Kidney epithelial cell (primary cell): ENCODE results near the gene CAMK2D. TPM values are rescaled to one million over a fixed set of nuclear protein-coding genes. Genes with fewer than 3 reads are reported as not detected.

Experiments
- DNase-seq: peaks from one replicate; pipeline ENCODE4 v3.0.0-alpha.2; 2010; ENCODE audit warnings: low read depth
- H3K27me3 ChIP-seq: 2 replicates; pipeline ENCODE4 v1.6.0; 2011; ENCODE audit warnings: low read length; ENCODE audit not compliant: control insufficient read depth, insufficient read depth
- H3K36me3 ChIP-seq: 2 replicates; pipeline ENCODE4 v1.5.1; 2011; ENCODE audit warnings: low read length; ENCODE audit not compliant: control insufficient read depth, insufficient read depth
- H3K4me3 ChIP-seq: 2 replicates; pipeline ENCODE4 v1.5.1; 2011; ENCODE audit warnings: low read depth, mild to moderate bottlenecking, control low read depth, low read length
- CTCF ChIP-seq: IDR thresholded peaks from 2 replicates; pipeline ENCODE4 v1.5.1; 2011; ENCODE audit warnings: mild to moderate bottlenecking, moderate library complexity, low read length, control low read depth, inconsistent platforms; ENCODE audit not compliant: insufficient read depth, poor library complexity, severe bottlenecking
- total RNA-seq: library from RNA; depleted of rRNA; stranded (reverse); fragments of >200 nt; gene quantifications from 2 replicates; pipeline ENCODE4 v1.2.3, GENCODE V29; 2015

The CAMK2D gene
- total RNA-seq, 1 donor from 2014 or later: 36.2 TPM

GRCh38 chr4:113684534-113685091 is 76.9 kb downstream of the CAMK2D start:
- TF ChIP-seq CTCF: peak; percentile 21
- Histone ChIP-seq H3K4me3 (no peak overlapping the region), H3K27me3 (no peaks in the 10 kb centered on the region), H3K36me3 (no peaks in the 10 kb centered on the region)
- DNase-seq: no peak

- no peak for DNase-seq
- peaks cover 2% of the 10 kb centered on the region for H3K36me3 ChIP-seq
- no peaks in the 10 kb centered on the region for H3K27me3 ChIP-seq
- H3K4me3 ChIP-seq: no peak overlapping the region
- TF ChIP-seq CTCF: no peak
Measured at GRCh38 chr4:113682730-113683537, 78.6 kb downstream of the CAMK2D start.

GRCh38 chr4:113678641-113679040 is 82.9 kb downstream of the CAMK2D start:
- no peak for DNase-seq
- Histone ChIP-seq H3K27me3 (no peaks in the 10 kb centered on the region), H3K36me3 (peaks cover 2% of the 10 kb centered on the region), H3K4me3 (no peak overlapping the region)
- no peak for TF ChIP-seq CTCF

- no peak for DNase-seq
- no peak for TF ChIP-seq CTCF
- no peak overlapping the region for H3K4me3 ChIP-seq
- H3K27me3 ChIP-seq: no peaks in the 10 kb centered on the region
- H3K36me3 ChIP-seq: peaks cover 2% of the 10 kb centered on the region
Measured at GRCh38 chr4:113677325-113677724, 84.2 kb downstream of the CAMK2D start.

GRCh38 chr4:113675731-113676697 is 85.5 kb downstream of the CAMK2D start:
- DNase-seq: no peak
- Histone ChIP-seq H3K4me3 (no peak overlapping the region), H3K27me3 (no peaks in the 10 kb centered on the region), H3K36me3 (peaks cover 2% of the 10 kb centered on the region)
- no peak for TF ChIP-seq CTCF
